OCI-LY7 (cell line): ENCODE measurements around the gene NBEA. TPM values are rescaled to one million over a fixed set of nuclear protein-coding genes. Genes with fewer than 3 reads are reported as not detected.

Source experiments
- BruUV-seq: library from RNA; stranded (reverse); fragments of 400-500 nt; replicated peaks from 2 replicates; lab custom pipeline; 2021; lab: Mats Ljungman, UMichigan
- CTCF ChIA-PET: fragments of 300-600 bp; sonication (Branson Sonifier 250); formaldehyde crosslinking; loops from one replicate; lab custom pipeline; 2022; ENCODE audit warnings: antibody characterized with exemption; ENCODE audit not compliant: unreplicated experiment; lab: Charles Lee
- POLR2A ChIA-PET: fragments of 300-600 bp; sonication (Branson Sonifier 250); formaldehyde crosslinking; loops from one replicate; lab custom pipeline; 2022; ENCODE audit warnings: antibody characterized with exemption; lab: Charles Lee
- DNase-seq: peaks from one replicate; pipeline ENCODE4 v3.0.0-alpha.2; 2015; ENCODE audit warnings: low spot score
- H2AFZ ChIP-seq: fragments of 200-600 bp; sonication (generic), shearing (Covaris generic); 2 replicates; pipeline ENCODE4 v1.6.1; 2014; ENCODE audit warnings: mild to moderate bottlenecking, antibody characterized with exemption, low read length, moderate library complexity
- H3K27ac ChIP-seq: fragments of 200-600 bp; sonication (generic); 2 replicates; pipeline ENCODE4 v1.5.1; 2014; ENCODE audit warnings: mixed run types, low read depth, mild to moderate bottlenecking, moderate library complexity, low read length, inconsistent platforms; ENCODE audit not compliant: poor library complexity, severe bottlenecking
- H3K36me3 ChIP-seq: fragments of 200-600 bp; sonication (generic); 2 replicates; pipeline ENCODE4 v1.6.1; 2014; ENCODE audit warnings: mild to moderate bottlenecking, antibody characterized with exemption, low read length, moderate library complexity, mixed read lengths; ENCODE audit not compliant: insufficient read depth
- H3K4me1 ChIP-seq: fragments of 200-600 bp; sonication (generic); 2 replicates; pipeline ENCODE4 v1.5.1; 2014; ENCODE audit warnings: mild to moderate bottlenecking, low read length; ENCODE audit not compliant: insufficient read depth, poor library complexity, severe bottlenecking
- H3K4me2 ChIP-seq: fragments of 200-600 bp; sonication (generic); 2 replicates; pipeline ENCODE4 v1.6.1; 2014; ENCODE audit warnings: mild to moderate bottlenecking, low read length
- H3K4me3 ChIP-seq: fragments of 200-600 bp; sonication (generic); 2 replicates; pipeline ENCODE4 v1.5.1; 2014; ENCODE audit warnings: mild to moderate bottlenecking, low read depth, low read length; ENCODE audit not compliant: poor library complexity, severe bottlenecking
- H3K79me2 ChIP-seq: fragments of 200-600 bp; sonication (generic); 2 replicates; pipeline ENCODE4 v1.6.1; 2016; ENCODE audit warnings: low read depth, mild to moderate bottlenecking, low read length, moderate library complexity, mixed read lengths; ENCODE audit not compliant: insufficient read depth
- H3K9me2 ChIP-seq: fragments of 200-600 bp; sonication (generic); 2 replicates; pipeline ENCODE4 v1.6.1; 2016; ENCODE audit warnings: mild to moderate bottlenecking, low read length, mixed read lengths; ENCODE audit not compliant: insufficient read depth
- H3K9me3 ChIP-seq: fragments of 200-600 bp; sonication (generic); 2 replicates; pipeline ENCODE4 v1.6.1; 2014; ENCODE audit warnings: mild to moderate bottlenecking, mixed run types, low read length, mixed read lengths
- H4K20me1 ChIP-seq: fragments of 200-600 bp; sonication (generic); 2 replicates; pipeline ENCODE4 v1.6.1; 2014; ENCODE audit warnings: mild to moderate bottlenecking, antibody characterized with exemption, low read length, moderate library complexity, mixed read lengths; ENCODE audit not compliant: insufficient read depth
- EZH2phosphoT487 ChIP-seq: fragments of 200-600 bp; sonication (generic); IDR thresholded peaks from 2 replicates; pipeline ENCODE4 v1.6.1; 2018; ENCODE audit warnings: low read depth, borderline replicate concordance, mild to moderate bottlenecking, mixed run types, antibody characterized with exemption, low read length, moderate library complexity, mixed read lengths
- intact Hi-C: fragments of 100-400 bp; cut with micrococcal nuclease; formaldehyde crosslinking; loops from one replicate; pipeline ENCODE4 v1.10.0; 2022; ENCODE audit not compliant: unreplicated experiment
- total RNA-seq, 2 experiments: library from RNA; depleted of rRNA in 1 of 2; stranded (reverse); fragments of >200 nt in 1 of 2; shearing (Covaris generic) in 1 of 2; gene quantifications; 2 replicates each; pipeline ENCODE4 v1.2.3, GENCODE V29; 2014 to 2022
- TF ChIP-seq, protein P1 (sequence below): fragments of 200-600 bp; sonication (generic); conservative IDR thresholded peaks from 2 replicates; pipeline ENCODE4 v1.5.1; 2014; ENCODE audit warnings: mild to moderate bottlenecking, antibody characterized with exemption, low read length, moderate library complexity, mixed read lengths

NBEA gene
- total RNA-seq, 2 experiments from 2014 or later: 3.6 to 11.0 TPM

DNA sequence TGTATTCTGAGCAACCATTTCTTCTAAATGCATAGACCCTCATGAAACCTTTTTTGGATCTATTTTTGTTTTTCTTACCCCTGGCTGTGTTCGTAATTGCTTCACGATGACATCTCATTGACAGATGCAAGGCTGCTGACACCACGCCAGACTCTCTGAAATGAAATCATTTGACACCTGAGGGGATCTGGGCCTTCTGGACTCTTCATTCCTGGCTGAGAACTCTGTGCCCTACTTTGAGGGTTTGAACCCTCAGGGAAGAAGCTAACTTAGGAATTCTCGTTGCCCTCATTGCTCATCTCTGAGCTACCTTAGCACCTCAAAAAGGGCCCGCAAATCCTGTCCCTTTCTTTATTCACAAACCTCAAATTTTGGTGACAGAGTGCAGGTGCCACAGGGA, 40.5 kb upstream of the NBEA start:
- POLR2A ChIA-PET: interaction anchor here (0.7 kb wide), 1 partner anchor 35 kb away, joined by 3 read pairs; no protein-coding TSS in a partner anchor
- no peaks in the 10 kb centered on the region for H4K20me1 ChIP-seq
- no peaks in the 10 kb centered on the region for H3K36me3 ChIP-seq
- H3K9me2 ChIP-seq: no peaks in the 10 kb centered on the region
- no peaks in the 10 kb centered on the region for H3K79me2 ChIP-seq
- CTCF ChIA-PET: no interaction called here
- H3K27ac ChIP-seq: no peak overlapping the region
- H3K4me2 ChIP-seq: no peak overlapping the region
- no peaks in the 10 kb centered on the region for H3K9me3 ChIP-seq
- H3K4me1 ChIP-seq: no peaks in the 10 kb centered on the region
- no peak overlapping the region for H3K4me3 ChIP-seq
- H2AFZ ChIP-seq: no peak overlapping the region
- no TSS peak for BruUV-seq
- no peak for TF ChIP-seq EZH2phosphoT487
- TF ChIP-seq, protein P1, sequence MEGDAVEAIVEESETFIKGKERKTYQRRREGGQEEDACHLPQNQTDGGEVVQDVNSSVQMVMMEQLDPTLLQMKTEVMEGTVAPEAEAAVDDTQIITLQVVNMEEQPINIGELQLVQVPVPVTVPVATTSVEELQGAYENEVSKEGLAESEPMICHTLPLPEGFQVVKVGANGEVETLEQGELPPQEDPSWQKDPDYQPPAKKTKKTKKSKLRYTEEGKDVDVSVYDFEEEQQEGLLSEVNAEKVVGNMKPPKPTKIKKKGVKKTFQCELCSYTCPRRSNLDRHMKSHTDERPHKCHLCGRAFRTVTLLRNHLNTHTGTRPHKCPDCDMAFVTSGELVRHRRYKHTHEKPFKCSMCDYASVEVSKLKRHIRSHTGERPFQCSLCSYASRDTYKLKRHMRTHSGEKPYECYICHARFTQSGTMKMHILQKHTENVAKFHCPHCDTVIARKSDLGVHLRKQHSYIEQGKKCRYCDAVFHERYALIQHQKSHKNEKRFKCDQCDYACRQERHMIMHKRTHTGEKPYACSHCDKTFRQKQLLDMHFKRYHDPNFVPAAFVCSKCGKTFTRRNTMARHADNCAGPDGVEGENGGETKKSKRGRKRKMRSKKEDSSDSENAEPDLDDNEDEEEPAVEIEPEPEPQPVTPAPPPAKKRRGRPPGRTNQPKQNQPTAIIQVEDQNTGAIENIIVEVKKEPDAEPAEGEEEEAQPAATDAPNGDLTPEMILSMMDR: no peak
- no peak for DNase-seq
- intact Hi-C loops: no loop called here

DNA sequence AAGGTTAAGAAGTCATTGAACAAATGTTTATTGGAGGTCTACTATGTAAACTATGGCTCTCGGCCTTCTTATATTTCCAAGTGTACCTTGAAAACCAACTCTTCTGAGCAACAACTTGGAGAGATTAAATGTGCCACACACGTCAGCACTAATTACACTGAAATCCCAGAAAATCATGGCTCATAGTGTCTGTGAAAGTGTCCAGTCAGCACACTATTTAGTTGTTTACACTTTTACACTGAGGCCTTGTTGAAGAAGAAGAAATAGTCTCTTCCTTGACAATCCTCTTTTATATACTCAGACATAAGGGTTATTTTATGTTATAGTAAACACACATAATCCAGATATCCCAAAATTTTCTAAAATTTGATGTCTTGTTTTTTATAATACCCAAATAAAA, 30.9 kb upstream of the NBEA start:
- POLR2A ChIA-PET: no interaction called here
- intact Hi-C loops: no loop called here
- H4K20me1 ChIP-seq: no peaks in the 10 kb centered on the region
- no peaks in the 10 kb centered on the region for H3K36me3 ChIP-seq
- H3K4me3 ChIP-seq: no peak overlapping the region
- CTCF ChIA-PET: no interaction called here
- TF ChIP-seq, protein P1: no peak
- TF ChIP-seq EZH2phosphoT487: no peak
- H3K79me2 ChIP-seq: no peaks in the 10 kb centered on the region
- H3K9me2 ChIP-seq: no peaks in the 10 kb centered on the region
- no peak overlapping the region for H2AFZ ChIP-seq
- no peak overlapping the region for H3K27ac ChIP-seq
- H3K4me2 ChIP-seq: no peak overlapping the region
- BruUV-seq: no TSS peak
- no peak for DNase-seq
- no peaks in the 10 kb centered on the region for H3K4me1 ChIP-seq
- H3K9me3 ChIP-seq: no peaks in the 10 kb centered on the region

DNA sequence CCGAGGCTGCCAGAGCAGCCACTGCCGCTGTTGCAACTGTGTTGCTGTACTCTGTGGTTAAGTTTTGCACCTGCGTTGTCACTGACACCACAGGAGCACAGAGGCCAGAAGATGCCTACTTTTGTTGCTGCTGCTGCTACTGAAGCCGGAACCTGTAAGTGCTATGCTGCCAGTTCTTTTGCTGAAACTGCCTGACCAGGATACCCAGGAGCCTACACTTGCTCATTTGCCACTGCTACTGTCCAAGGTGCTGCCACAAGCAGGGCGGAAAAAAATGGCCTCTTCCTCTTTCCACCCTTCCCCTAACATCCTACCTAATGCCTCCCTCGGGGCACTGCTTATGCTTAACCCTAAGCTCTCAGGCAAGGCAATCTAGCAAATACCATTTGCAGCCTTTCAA, 29.0 kb upstream of the NBEA start:
- no TSS peak for BruUV-seq
- H3K4me1 ChIP-seq: no peaks in the 10 kb centered on the region
- no peaks in the 10 kb centered on the region for H4K20me1 ChIP-seq
- no peaks in the 10 kb centered on the region for H3K36me3 ChIP-seq
- H3K79me2 ChIP-seq: no peaks in the 10 kb centered on the region
- H3K9me3 ChIP-seq: no peaks in the 10 kb centered on the region
- ChIA-PET CTCF (no interaction called here), POLR2A (no interaction called here)
- intact Hi-C loops: no loop called here
- H3K27ac ChIP-seq: no peak overlapping the region
- no peak overlapping the region for H3K4me3 ChIP-seq
- no peak for DNase-seq
- H3K4me2 ChIP-seq: no peak overlapping the region
- no peak for TF ChIP-seq EZH2phosphoT487
- TF ChIP-seq, protein P1: no peak
- H3K9me2 ChIP-seq: no peaks in the 10 kb centered on the region
- H2AFZ ChIP-seq: no peak overlapping the region
